ENCODE results near the gene SPRR3. TPM values are rescaled to one million over a fixed set of nuclear protein-coding genes. Genes with fewer than 3 reads are reported as not detected.

The SPRR3 gene, protein sequence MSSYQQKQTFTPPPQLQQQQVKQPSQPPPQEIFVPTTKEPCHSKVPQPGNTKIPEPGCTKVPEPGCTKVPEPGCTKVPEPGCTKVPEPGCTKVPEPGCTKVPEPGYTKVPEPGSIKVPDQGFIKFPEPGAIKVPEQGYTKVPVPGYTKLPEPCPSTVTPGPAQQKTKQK
- not detected for total RNA-seq
- 10 to 100 TPM in 1 of 3 donors, 1 to 10 TPM in 1, not detected in 1; 2.1 to 13.2 TPM for polyA plus RNA-seq

GRCh38 chr1:153001382-153001781, at the start of gene SPRR3:
Gene SPRR3 (plus strand): TSS chr1:153001749. CDS start chr1:153003021, 1,272 bp downstream.
- no peak for DNase-seq
- no peaks in the 10 kb centered on the region for H3K27me3 ChIP-seq
- H3K9me3 ChIP-seq, result no peaks in the 10 kb centered on the region
- H3K27ac ChIP-seq, result no peak within 1 kb of the TSS
- H3K4me3 ChIP-seq, result no peak within 1 kb of the TSS
- H3K4me1 ChIP-seq, result no peaks in the 10 kb centered on the region
- TF ChIP-seq, protein P1, sequence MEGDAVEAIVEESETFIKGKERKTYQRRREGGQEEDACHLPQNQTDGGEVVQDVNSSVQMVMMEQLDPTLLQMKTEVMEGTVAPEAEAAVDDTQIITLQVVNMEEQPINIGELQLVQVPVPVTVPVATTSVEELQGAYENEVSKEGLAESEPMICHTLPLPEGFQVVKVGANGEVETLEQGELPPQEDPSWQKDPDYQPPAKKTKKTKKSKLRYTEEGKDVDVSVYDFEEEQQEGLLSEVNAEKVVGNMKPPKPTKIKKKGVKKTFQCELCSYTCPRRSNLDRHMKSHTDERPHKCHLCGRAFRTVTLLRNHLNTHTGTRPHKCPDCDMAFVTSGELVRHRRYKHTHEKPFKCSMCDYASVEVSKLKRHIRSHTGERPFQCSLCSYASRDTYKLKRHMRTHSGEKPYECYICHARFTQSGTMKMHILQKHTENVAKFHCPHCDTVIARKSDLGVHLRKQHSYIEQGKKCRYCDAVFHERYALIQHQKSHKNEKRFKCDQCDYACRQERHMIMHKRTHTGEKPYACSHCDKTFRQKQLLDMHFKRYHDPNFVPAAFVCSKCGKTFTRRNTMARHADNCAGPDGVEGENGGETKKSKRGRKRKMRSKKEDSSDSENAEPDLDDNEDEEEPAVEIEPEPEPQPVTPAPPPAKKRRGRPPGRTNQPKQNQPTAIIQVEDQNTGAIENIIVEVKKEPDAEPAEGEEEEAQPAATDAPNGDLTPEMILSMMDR (IDR thresholded peaks at IDR 0.05), result no peak
- TF ChIP-seq POLR2A (IDR thresholded peaks at IDR 0.05), result no peak
- no peak for TF ChIP-seq POLR2AphosphoS5 (IDR thresholded peaks at IDR 0.05)
- no peak for TF ChIP-seq EP300 (IDR thresholded peaks at IDR 0.05)
- intact Hi-C loops (cut with DNase I), result no loop called here
- 34 to 71% methylated on average over 2 of the region's 2 CpGs for WGBS, 2 donors
- no peaks in the 10 kb centered on the region for H3K36me3 ChIP-seq

GRCh38 chr1:152953761-152954160, 47.8 kb upstream of the SPRR3 start:
- intact Hi-C loops (cut with DNase I), result no loop called here
- no peaks in the 10 kb centered on the region for H3K4me1 ChIP-seq
- H3K27ac ChIP-seq, result no peak overlapping the region
- DNase-seq, result no peak
- TF ChIP-seq EP300 (IDR thresholded peaks at IDR 0.05) (no peak), POLR2A (IDR thresholded peaks at IDR 0.05) (no peak), POLR2AphosphoS5 (IDR thresholded peaks at IDR 0.05) (no peak)
- TF ChIP-seq, protein P1 (IDR thresholded peaks at IDR 0.05), result no peak
- H3K27me3 ChIP-seq, result no peaks in the 10 kb centered on the region
- WGBS, 2 donors, result 57 to 73% methylated on average over 7 of the region's 7 CpGs
- no peak overlapping the region for H3K4me3 ChIP-seq
- H3K9me3 ChIP-seq, result no peaks in the 10 kb centered on the region
- H3K36me3 ChIP-seq, result no peaks in the 10 kb centered on the region

DNA sequence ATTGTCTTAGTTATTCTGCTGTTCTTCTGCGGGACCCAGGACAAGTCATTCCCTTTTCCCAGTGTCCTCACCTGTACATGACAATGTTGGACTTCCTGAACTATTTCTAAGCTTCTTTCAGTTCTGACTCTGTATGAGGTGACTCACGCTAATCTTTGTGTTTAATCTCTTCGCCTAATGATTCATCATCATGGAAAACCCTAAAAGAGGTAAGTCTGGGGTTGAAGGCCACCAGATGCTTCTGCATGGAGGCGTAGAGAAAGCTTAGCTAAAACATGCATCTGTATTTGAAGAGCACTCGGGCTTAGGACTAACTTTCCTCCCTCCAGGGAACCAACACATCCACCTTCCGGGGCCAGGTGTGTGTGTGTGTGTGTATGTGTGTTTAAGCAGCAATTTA, 47.1 kb upstream of the SPRR3 start:
- Histone ChIP-seq H3K27me3 (no peaks in the 10 kb centered on the region), H3K36me3 (no peaks in the 10 kb centered on the region), H3K27ac (no peak overlapping the region), H3K9me3 (no peaks in the 10 kb centered on the region), H3K4me1 (no peaks in the 10 kb centered on the region), H3K4me3 (no peak overlapping the region)
- no peak for DNase-seq
- intact Hi-C loops (cut with DNase I), result no loop called here
- WGBS, 2 donors, result 77 to 83% methylated on average over 6 of the region's 6 CpGs
- no peak for TF ChIP-seq EP300 (IDR thresholded peaks at IDR 0.05)
- TF ChIP-seq, protein P1 (IDR thresholded peaks at IDR 0.05), result no peak
- TF ChIP-seq POLR2AphosphoS5 (IDR thresholded peaks at IDR 0.05), result no peak
- TF ChIP-seq POLR2A (IDR thresholded peaks at IDR 0.05), result no peak

- Histone ChIP-seq H3K27me3 (no peaks in the 10 kb centered on the region), H3K36me3 (no peaks in the 10 kb centered on the region), H3K4me1 (no peaks in the 10 kb centered on the region), H3K9me3 (no peaks in the 10 kb centered on the region), H3K4me3 (no peak overlapping the region), H3K27ac (no peak overlapping the region)
- TF ChIP-seq EP300 (IDR thresholded peaks at IDR 0.05) (no peak), POLR2AphosphoS5 (IDR thresholded peaks at IDR 0.05) (no peak), POLR2A (IDR thresholded peaks at IDR 0.05) (no peak)
- TF ChIP-seq, protein P1 (IDR thresholded peaks at IDR 0.05), result no peak
- intact Hi-C loops (cut with DNase I), result no loop called here
- DNase-seq, result no peak
- WGBS, 2 donors, result 90% methylated on average over 3 of the region's 3 CpGs
Measured at GRCh38 chr1:152957561-152957960, 44.0 kb upstream of the SPRR3 start.

DNA sequence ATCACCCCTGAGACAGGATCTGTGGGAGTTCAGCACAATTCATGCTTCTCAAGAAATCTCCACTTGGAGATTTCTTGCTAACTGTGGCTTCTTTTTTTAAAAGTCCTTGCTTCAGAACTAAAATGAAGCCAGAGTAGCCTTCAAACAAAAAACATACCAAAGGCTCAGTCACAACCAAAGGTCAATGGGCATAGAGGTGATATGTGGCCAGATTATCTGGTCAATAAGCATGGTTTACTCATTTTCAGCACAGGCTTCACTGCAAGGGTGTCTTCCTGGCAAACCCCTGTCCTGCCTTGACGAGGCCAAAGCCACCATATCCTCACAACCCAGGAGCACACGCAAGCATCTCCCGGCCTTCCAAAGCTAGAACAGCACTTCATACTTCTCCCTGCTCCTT, 42.3 kb upstream of the SPRR3 start:
- Histone ChIP-seq H3K27me3 (no peaks in the 10 kb centered on the region), H3K36me3 (no peaks in the 10 kb centered on the region), H3K27ac (no peak overlapping the region), H3K9me3 (no peaks in the 10 kb centered on the region), H3K4me3 (no peak overlapping the region), H3K4me1 (no peaks in the 10 kb centered on the region)
- no peak for DNase-seq
- intact Hi-C loops (cut with DNase I), result no loop called here
- TF ChIP-seq POLR2AphosphoS5 (IDR thresholded peaks at IDR 0.05) (no peak), EP300 (IDR thresholded peaks at IDR 0.05) (no peak), POLR2A (IDR thresholded peaks at IDR 0.05) (no peak)
- TF ChIP-seq, protein P1 (IDR thresholded peaks at IDR 0.05), result no peak
- WGBS, 2 donors, result 73 to 84% methylated on average over 3 of the region's 3 CpGs

Measured in sigmoid colon (tissue), 7 donors.